ENCODE measurements around the gene PRKAG2.

The PRKAG2 gene

DNA sequence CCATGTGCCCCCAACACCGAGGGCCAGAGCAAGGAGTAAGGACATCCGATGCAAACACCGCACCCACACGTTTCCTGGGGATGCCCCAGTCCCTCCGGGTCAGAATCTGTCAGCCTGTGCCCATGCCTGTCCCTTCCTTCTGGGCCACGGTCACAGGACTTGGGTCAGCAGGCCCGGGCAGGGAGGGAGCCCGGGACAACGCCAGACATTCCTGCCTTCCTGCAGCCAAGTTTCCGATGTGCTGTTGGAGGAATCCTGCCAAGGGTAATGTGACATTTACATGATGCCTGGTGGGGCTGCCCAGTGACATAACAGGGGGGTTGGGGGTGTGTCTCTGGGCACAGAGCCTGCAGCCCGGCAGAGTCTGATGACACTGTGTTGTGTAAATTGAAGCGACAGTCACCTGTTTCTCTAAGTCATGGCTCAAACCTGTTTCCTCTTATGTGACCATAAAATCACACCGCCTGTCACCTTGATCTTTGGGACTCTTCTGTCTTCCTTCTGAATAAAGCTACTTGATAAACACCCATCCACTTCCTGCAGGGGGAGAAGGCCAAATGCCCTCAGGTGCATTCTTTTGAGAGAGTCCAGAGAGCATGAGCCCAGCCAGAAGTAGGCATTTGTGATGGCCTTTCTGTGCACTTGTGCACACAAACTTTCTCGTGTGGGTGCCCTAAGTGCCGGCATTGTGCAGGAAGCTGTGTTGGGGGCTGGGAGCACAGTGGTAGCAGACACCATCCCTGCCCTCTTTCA, 181.9 kb downstream of the PRKAG2 start:
- no peak for DNase-seq (ENCODE audit: low read depth in 2 of 2)

DNA sequence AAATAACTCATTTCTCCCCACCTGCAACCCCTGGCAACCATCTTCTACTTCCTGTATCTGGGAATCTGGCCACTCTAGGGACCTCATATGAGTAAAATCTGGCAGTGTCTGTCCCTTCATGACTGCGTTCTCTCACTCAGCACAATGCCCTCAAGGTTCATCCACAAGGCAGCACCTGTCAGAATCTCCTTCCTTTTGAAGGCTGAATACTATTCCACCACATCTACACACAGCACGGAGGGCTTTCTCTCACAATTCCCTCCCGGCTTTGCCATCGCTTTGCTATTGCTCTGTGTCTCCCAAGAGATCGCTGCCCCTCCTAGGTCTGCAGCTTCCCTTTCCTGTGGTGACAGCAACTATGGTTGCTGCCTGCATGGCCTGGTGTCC, 182.5 kb downstream of the PRKAG2 start:
- no peak for DNase-seq (ENCODE audit: low read depth in 2 of 2)

DNA sequence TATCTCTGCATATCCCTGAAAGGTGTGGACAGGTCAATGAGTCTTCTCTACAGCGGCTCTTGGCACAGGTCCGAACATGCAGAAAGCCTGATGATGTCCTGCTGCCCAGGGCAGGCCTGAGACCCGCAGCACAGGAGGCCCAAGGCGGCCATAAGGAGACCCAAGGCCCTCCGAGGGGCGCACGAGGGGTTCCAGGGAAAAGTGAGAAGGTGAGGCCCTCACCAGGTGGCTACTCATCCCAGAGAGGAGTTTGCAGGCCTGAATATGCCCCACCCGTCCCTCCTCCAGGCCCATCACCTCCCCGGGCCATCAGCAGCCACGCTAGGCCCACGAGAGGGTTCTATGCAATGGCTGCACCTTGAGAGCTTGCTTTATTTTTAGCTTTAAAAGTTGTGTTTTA, 183.8 kb downstream of the PRKAG2 start:
- no peak for DNase-seq (ENCODE audit: low read depth in 2 of 2)

DNA sequence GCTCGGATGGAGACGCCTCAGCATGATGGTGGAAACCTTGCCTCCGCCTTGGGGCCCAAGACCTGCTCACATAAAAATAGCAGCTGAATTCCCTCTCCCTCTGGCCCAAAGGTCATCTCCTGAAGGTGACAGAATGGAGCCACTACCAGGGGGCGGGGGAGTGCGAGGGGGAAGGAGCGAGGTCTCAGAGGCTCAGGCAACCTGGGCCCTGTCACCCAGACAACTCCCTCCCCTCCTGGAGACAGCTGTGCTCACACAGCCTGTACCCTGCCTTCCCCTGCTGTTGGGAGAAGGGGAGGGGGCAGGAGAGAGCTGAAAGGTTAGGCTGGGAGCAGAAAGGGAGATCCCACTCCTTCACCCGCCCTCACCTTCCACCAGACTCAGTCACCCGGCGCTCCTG, 184.2 kb downstream of the PRKAG2 start:
- DNase-seq (ENCODE audit: low read depth in 2 of 2): no peak

DNA sequence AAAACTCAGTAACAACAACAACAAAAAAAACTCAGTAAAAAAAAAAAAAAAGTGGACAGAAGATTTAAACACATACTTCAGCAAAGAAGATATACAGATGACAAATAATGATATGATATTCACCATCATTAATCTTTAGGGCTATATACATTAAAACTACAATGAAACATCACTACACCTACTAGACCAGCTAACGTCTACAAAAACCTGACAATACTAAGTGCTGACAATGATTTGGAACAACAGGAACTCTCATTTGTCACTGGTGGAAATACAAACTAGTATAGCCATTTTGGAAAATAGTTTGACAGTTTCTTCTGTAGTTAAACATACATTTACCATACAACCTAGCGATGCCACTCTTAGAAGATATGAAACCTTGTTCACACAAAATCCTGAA, 185.5 kb downstream of the PRKAG2 start:
- no peak for DNase-seq (ENCODE audit: low read depth in 2 of 2)

DNA sequence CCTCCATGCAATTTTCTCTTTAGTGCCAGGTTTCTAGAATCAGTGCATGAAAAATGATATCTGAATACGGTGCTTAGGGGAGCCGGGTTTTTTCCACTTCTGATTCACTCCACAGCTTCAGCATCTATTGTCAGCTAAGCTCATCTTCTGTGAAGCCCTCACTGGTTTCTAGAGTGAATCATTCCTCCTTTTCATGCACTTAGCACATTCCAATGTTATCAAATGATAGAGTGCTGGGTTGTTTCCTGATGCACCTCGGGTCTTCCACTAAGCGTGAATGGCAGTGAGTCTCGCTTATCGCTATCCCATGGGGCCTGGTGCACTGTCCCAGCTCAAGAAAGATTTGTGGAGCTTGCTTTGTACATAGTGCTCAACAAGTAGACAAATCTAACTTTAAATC, 186.3 kb downstream of the PRKAG2 start:
- no peak for DNase-seq (ENCODE audit: low read depth in 2 of 2)

DNA sequence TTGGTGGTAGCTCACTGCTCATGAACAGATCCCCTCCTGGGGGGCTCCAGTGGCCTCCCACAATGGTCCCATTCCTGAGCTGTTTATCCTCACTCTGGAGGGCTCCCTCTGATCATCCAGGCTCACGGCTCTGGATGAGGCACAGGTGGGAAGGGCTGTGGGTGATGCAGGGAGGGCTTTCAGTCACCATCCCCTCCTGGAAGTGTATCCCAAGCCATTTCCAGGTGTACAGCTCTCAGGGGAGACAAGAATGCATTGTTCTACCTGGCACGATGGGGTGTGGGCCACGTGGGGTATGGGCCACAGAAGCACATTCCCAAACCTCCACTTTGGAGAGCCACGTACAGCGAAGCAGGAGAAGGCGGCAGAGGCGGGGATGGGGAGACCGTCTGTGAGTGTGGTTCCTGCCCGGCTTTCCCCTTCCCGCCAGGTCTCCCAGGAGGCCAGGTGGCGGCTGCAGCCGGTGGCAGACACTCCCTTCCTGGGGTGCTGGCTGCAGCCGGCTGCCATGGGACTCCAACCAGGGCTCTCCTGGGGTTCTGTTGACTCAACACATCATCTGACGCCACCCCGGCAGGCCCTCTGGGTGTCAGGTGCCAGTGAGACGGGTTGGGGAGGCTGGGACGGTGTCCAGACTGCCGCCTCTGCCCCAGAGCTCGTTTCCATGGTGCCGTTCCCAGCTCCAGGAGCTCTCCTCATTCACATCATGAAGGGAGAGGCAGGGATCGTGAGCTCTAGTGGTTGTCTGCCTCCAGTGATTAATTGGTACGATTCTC, 187.5 kb downstream of the PRKAG2 start:
- no peak for DNase-seq (ENCODE audit: low read depth in 2 of 2)

DNA sequence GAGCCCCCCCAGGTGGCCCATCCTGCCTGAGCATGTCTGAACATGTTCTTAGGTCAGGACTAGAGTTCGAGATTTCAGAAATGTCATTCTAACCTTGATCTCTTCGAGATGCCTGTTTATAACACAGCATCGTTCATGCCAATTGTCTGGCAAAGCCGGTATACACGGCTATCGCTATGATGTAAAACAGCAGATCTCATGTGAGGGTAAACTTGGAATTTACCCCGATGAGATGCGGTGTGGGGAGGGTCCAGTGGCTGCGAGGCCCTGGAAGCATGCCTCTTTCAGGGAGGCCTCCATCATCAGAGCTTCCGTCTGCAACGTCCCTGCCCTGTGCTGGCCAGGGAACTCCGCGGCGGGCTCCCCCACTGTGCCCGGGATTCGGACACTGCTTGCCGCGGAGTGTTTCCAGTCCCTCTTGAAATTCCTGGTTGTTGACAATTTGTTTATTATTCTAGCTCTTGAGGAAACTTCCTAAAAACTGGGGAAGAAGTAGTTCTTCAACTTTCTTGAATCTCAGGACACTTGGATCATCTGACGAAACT, 188.6 kb downstream of the PRKAG2 start:
- DNase-seq (ENCODE audit: low read depth in 2 of 2): no peak

DNA sequence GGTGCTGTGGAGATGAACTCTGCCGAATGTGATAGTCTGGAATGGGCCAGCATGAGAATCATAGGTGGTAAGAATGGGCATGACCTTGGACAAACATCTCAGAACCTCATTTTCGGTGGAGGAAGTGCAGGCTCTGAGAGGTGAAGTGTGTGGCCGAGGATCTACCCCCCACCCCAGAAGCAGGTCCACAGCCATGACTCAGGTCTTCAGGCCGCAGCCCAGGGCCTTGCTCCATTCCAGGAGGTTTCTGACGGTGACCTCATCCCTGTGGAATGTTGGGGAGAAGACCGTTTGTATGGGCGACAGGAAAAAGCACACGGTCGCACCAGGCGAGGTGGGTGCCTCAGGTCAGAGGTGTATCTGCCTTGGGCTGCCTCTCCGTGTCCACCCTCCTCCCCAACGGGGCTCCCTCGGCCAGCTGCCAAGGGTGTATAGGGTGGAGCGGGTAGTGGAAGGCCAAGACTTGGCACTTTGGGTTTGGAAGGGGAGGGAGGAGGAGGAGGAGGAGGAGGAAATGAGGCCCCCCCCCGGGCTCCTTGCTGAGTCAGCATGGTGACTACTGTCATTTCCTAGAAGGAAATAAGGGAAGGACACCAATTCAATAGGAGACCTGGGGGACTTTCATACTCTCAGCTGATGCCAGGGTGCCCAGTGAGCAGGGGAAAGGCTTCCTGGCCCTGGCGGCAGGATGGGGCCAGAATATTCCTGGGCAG, 189.2 kb downstream of the PRKAG2 start:
- no peak for DNase-seq (ENCODE audit: low read depth in 2 of 2)

DNA sequence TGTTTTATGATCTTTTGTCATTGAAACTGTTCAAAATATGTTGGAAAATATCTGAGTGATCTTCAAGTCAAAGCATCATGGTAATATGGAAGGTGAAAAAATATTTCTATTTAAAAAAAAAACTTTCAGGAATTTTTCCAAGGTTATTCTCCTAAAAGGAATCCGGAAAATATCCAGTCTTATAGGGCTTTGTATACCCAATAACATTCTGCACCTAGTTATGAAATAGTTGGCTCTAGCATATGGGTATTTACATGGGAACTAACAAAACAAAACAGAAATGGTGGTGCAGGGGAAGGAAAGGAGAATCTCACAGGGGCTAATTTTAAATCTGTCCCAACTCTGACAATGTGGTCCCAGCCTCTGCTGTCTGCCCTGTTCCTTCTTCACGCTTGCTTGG, 190.1 kb downstream of the PRKAG2 start:
- DNase-seq (ENCODE audit: low read depth in 2 of 2): no peak

DNA sequence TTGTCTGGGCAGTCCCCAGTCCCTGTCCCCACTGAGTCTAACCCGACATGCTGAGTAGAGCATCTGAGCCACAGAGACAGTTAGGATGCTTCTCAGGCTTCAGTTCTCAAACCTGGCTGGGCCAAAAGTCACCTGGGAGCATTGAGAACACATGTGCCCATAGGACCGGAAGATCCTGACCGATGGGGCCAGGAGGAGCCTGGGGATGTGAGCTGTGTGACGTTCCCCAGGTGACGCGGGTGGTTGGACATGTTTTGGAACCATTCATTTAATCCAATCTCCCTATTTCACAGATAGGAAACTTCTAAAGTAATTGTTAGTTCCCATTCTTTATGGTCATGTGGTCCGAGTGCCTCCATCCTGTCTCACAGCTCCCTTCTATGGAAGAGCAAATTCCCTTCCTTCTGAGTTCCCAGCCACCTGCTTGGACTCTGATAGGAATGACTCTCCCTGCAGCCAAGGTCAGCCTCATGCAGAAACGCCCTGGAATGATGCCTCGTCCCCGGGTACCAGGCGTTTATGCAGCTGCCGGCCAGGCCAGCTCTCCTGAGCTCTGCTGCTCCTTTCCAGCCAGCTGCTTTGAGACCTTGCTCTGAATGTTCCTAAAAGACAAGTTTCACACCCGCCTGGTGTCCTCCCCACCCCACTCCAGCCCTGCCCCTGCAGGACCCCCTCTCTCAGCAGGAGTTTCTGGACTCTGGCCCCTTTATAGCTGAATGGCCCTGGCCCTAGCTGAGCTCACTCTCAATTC, 190.7 kb downstream of the PRKAG2 start:
- DNase-seq (ENCODE audit: low read depth in 2 of 2): no peak

DNA sequence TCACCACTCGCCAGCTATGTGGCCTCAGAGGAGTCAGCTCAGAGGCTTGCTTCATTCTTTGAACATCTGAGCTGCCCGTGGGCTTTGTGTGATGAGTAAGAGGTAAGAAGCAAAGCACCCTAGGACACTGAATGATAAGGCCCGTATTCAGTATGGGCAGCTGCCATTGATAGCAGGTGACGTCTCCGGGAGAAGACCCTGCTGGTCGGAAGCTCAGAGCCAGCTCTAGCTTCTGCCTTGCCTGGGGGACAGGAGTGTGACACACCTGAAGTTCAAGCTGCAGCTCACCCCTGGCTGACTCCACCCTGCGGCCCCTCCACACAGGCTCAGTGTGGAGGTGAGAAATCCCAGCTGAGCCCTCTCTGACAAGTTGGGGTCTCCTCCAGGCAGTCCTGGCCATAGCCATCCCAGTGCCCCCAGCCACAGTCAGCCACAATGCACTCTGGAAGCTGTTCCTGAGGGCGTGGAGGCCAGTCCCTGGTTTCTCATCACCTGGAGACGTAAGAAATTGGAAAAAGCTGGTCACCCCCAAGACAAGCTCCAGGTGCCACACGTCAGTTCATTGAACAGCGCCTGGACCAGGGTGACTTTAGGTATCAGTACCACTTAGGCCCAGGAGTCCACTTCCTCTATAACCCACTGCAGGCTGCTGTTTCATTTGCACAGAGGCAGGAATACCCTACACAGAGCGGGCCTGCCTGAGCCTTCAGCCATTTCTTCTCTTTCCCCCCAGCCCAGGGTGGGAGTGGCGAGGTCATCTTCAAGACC, 192.3 kb downstream of the PRKAG2 start:
- no peak for DNase-seq (ENCODE audit: low read depth in 2 of 2)

DNA sequence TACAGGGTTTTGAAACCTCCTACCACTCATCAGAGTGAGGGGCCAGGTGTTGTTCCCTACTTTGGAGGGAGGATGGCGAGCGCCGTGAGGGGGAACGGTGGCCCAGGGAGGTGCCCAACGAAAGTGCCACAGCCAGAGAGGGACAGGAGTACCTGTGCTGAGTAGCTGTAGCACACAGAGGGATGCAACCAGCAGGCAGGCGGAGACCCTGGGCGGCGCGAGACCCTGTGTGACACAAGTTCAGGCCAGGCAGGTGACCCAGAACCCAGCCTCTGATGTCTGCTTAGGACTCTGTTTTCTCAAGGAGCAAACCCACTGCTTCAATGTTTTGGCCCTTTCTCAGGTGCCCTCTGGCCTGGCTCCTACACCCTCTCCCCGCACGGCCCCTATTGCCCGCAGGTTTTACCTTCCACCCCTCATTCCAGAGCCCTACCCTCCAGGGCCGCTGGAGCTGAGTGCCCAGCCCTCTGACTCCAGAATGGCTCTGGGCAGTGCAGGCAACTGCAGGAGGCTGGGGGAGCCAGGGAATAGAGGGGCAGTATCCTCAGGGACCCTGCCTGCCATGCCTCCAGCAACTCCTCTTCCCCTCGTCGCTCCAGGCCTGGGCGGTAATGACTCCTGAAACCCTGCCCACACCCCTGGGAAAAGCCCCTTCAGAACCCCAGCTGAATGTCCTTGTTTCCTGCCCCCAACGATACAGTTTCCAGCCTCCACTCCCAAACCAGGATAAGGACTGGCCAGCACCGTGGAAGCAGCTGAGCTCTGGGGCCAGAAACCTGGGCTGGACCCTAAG, 193.1 kb downstream of the PRKAG2 start:
- DNase-seq (ENCODE audit: low read depth in 2 of 2): no peak

DNA sequence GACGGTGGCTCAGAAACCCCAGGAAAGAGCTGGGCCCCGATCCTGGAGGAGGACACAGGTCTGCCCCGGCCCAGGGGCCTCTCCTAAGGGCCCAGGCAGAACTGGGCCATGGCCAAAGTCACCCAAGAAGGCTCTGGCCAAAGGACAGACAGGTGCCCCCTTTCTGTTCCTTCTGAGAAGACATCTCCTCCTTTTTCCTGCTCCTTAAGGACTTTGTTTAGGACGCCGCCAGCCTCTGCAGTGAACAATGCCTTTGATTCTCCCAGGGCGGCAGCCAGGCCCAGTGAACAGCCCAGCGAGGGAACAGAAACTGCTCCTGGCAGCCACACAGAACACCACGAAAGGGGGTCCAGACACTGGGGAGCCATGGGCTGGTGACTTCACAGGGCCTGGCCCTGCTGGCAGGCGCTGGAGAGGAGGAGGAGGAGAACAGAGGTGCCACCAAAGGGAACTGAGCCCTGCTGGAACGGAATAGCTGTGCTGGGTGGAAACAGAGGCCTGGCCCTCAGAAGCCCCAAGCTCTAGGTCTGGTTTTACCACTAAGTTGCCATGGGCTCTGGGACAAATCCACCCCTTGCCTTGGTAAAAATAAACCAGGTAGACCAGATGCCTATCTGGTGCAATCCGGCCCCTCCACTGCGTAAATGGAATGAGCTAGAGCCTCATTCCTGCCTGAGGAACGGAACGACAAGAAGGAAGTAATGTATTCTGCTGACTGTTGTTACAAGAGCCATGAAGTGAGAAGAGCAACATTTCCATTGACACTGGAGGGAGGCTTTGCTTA, 193.9 kb downstream of the PRKAG2 start:
- no peak for DNase-seq (ENCODE audit: low read depth in 2 of 2)

DNA sequence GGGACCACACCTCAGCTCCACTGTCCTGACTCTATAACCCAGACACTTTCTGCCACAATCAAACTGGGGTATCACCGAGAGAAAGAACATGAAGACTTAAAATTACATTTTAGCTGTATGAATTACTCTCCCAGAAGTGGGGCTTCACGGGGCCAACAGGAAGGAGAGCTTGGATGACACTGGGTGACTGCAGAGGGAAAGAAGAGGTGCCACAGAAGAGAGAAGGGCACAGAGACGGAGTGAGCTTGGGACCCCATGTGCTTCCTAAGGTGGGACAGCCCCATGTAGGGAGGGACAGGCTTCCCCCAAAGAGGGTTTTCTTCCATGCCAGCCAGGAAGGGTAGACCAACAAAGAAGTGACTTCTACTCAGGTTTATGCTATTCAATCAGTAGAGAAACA, 195.2 kb downstream of the PRKAG2 start:
- no peak for DNase-seq (ENCODE audit: low read depth in 2 of 2)

DNA sequence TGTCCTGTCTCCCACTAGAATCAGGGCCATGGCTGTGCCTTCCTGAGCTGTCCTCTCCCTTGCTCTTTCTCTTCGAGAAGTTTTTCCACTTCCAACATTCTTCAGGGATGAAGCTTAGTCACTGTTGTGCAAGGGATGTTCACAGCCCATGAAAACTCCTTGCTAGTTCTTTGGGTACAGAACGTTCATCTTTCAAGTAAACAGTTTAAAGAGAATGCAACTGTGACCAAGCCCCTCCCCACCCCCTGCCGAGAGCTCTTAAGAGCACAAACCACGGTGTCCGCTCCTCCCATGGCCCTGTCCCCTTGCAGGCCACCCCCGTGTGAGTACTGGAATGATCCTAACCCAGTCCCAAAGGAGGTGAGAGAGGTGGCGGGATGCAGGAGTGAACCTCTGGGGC, 196.1 kb downstream of the PRKAG2 start:
- DNase-seq (ENCODE audit: low read depth in 2 of 2): no peak

DNA sequence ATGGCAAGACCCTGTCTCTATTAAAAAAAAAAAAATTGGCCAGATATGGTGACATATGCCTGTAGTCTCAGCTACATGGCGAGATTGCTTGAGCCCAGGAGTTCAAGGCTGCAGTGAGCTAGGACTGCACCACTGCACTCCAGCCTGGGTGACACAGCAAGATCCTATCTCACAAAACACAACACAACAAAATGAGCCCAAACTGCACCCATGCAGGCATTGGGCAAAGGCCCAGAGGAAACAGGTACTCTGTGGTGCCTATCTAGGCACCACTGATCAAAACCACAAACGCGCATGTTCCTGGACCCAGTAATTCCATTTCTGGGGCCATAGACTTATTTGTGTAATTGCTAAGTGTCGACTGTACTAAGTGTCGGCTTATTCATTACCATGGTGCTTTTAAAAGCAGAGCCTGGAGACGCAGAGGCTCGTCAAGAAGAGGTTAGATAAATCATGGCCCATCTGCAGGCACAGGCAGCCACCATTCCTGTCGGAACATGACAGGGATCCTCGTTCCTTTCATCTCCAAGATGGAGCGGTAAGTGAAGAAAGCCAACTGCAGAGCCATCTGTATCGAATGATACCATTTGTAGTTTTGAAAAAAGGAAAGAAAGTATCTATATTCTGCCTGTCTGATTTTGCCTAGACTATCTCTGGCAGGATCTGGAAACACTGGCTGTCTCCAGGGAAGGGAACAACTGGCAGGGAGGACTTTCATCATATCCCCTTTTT, 196.9 kb downstream of the PRKAG2 start:
- DNase-seq (ENCODE audit: low read depth in 2 of 2): no peak

DNA sequence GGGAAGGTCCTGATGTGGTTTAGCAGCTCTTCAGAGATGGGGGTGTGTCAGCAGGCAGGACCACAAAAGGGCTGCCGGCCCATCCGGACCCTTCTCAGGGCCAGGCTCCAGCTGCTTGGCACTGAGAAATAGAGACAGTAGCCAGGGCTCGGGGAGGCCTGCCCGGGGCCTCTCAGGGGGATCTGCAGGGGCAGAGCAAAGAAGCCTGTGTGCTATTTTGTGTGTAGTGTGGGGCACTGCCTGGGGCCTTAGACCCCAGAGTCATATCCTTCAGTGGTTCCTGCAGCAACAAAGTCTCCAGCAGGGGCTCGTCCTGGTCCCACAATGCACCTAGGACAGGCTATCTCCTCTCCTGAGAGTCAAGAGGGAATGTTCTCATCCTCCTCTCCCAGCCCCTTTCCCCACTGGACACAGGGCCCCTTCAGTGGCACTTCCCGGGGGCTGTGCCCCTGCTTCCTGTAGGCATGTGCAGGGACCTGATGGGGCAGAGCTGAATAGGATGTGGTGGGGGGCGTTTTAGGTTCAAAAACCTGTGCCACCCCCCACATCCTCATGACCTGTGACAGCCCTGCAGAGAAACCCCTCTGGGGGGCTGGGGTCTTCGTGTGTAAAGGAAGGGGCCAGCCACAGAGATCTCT, 197.7 kb downstream of the PRKAG2 start:
- no peak for DNase-seq (ENCODE audit: low read depth in 2 of 2)
